Smooth muscle cell (in vitro differentiated cells): Measurements from ENCODE around the gene KIAA0930. TPM values are rescaled to one million over a fixed set of nuclear protein-coding genes. Genes with fewer than 3 reads are reported as not detected.

Source experiments
- DNase-seq: peaks from one replicate; lab custom pipeline; 2025; ENCODE audit not compliant: unreplicated experiment; lab: John Stamatoyannopoulos, UW
- H2AFZ ChIP-seq: fragments of 200-600 bp; sonication (generic); 2 replicates; pipeline ENCODE4 v1.6.0; 2016; ENCODE audit warnings: antibody characterized with exemption, low read depth, mild to moderate bottlenecking
- H3F3A ChIP-seq: fragments of 200-600 bp; sonication (generic); 2 replicates; pipeline ENCODE4 v1.6.0; 2017; ENCODE audit warnings: antibody characterized with exemption, low read depth
- H3K27ac ChIP-seq: fragments of 200-600 bp; sonication (generic); 2 replicates; pipeline ENCODE4 v1.5.1; 2016; ENCODE audit warnings: low read depth, mild to moderate bottlenecking
- H3K27me3 ChIP-seq: fragments of 200-600 bp; sonication (generic); 2 replicates; pipeline ENCODE4 v1.6.1; 2016; ENCODE audit warnings: low read depth, mild to moderate bottlenecking
- H3K36me3 ChIP-seq: fragments of 200-600 bp; sonication (generic); 2 replicates; pipeline ENCODE4 v1.5.1; 2016; ENCODE audit warnings: low read depth
- H3K4me1 ChIP-seq: fragments of 200-600 bp; sonication (generic); 2 replicates; pipeline ENCODE4 v1.5.1; 2016; ENCODE audit warnings: low read depth
- H3K4me2 ChIP-seq: fragments of 200-600 bp; sonication (generic); 2 replicates; pipeline ENCODE4 v1.6.0; 2016; ENCODE audit warnings: mild to moderate bottlenecking
- H3K4me3 ChIP-seq: fragments of 200-600 bp; sonication (generic); 2 replicates; pipeline ENCODE4 v1.5.1; 2016; ENCODE audit warnings: mild to moderate bottlenecking
- H3K79me2 ChIP-seq: fragments of 200-600 bp; sonication (generic); 2 replicates; pipeline ENCODE4 v1.6.0; 2016; ENCODE audit warnings: low read depth, mild to moderate bottlenecking
- H3K9ac ChIP-seq: fragments of 200-600 bp; sonication (generic); 2 replicates; pipeline ENCODE4 v1.6.0; 2016; ENCODE audit warnings: low read depth
- H3K9me3 ChIP-seq: fragments of 200-600 bp; sonication (generic); replicated peaks from 2 replicates; pipeline ENCODE4 v1.5.1; 2016; ENCODE audit warnings: low read depth
- H4K20me1 ChIP-seq: fragments of 200-600 bp; sonication (generic); 2 replicates; pipeline ENCODE4 v1.6.0; 2016; ENCODE audit warnings: low read depth
- WGBS: methylation state at CpG from one replicate; pipeline ENCODE4 v1.1.7; 2016; ENCODE audit warnings: low lambda C conversion rate; 5-methylcytosine and 5-hydroxymethylcytosine counted together
- polyA plus RNA-seq: library from polyadenylated mRNA; unstranded; fragments of >200 nt; fragmentation: Nextera tagmentation; extraction: Ambion mirVana; gene quantifications from 2 replicates; pipeline ENCODE4 v1.2.1, GENCODE V29; 2016
- total RNA-seq: library from RNA; depleted of rRNA; stranded (reverse); fragments of >200 nt; gene quantifications from 2 replicates; pipeline ENCODE4 v1.2.3, GENCODE V29; 2014
- TF ChIP-seq, protein P1 (sequence below): fragments of 200-600 bp; sonication (generic); IDR thresholded peaks from 2 replicates; pipeline ENCODE4 v1.5.1; 2017; ENCODE audit warnings: borderline replicate concordance, mild to moderate bottlenecking, antibody characterized with exemption; ENCODE audit not compliant: insufficient read depth, poor library complexity, severe bottlenecking

KIAA0930 gene
- total and polyA plus RNA-seq, 2 experiments from 2014 or later = 37.6 to 44.8 TPM

DNA sequence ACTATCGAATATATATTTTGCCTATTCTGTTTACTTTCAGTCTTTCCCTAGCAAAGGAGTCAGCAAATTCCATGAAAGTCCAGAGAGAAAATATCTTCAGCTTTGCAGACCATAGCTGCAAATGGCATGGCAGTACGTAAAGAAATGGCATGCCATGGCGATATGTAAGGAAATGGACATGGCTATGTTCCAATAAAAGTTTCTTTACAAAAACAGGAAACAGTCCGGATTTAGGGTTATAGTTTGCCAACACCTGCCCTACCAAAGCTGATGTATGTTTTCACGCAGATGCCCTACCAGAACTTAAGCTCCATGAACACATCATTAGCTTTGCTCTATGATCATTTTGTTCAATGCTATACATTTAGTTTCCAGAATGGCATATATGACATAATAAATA is 19.5 kb downstream of the KIAA0930 start:
- H3F3A ChIP-seq = no peaks in the 10 kb centered on the region
- no peaks in the 10 kb centered on the region for H3K9me3 ChIP-seq
- 92% methylated on average over 5 of the region's 5 CpGs for WGBS
- H3K79me2 ChIP-seq = peaks cover 68% of the 10 kb centered on the region
- no peak for DNase-seq
- H2AFZ ChIP-seq = no peak overlapping the region
- no peak overlapping the region for H3K9ac ChIP-seq
- H3K4me3 ChIP-seq = no peak overlapping the region
- no peak overlapping the region for H3K27ac ChIP-seq
- TF ChIP-seq, protein P1, sequence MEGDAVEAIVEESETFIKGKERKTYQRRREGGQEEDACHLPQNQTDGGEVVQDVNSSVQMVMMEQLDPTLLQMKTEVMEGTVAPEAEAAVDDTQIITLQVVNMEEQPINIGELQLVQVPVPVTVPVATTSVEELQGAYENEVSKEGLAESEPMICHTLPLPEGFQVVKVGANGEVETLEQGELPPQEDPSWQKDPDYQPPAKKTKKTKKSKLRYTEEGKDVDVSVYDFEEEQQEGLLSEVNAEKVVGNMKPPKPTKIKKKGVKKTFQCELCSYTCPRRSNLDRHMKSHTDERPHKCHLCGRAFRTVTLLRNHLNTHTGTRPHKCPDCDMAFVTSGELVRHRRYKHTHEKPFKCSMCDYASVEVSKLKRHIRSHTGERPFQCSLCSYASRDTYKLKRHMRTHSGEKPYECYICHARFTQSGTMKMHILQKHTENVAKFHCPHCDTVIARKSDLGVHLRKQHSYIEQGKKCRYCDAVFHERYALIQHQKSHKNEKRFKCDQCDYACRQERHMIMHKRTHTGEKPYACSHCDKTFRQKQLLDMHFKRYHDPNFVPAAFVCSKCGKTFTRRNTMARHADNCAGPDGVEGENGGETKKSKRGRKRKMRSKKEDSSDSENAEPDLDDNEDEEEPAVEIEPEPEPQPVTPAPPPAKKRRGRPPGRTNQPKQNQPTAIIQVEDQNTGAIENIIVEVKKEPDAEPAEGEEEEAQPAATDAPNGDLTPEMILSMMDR = no peak
- H3K4me2 ChIP-seq = no peak overlapping the region
- H3K36me3 ChIP-seq = no peaks in the 10 kb centered on the region
- H3K4me1 ChIP-seq = no peaks in the 10 kb centered on the region
- peaks cover 95% of the 10 kb centered on the region for H4K20me1 ChIP-seq
- H3K27me3 ChIP-seq = no peaks in the 10 kb centered on the region

DNA sequence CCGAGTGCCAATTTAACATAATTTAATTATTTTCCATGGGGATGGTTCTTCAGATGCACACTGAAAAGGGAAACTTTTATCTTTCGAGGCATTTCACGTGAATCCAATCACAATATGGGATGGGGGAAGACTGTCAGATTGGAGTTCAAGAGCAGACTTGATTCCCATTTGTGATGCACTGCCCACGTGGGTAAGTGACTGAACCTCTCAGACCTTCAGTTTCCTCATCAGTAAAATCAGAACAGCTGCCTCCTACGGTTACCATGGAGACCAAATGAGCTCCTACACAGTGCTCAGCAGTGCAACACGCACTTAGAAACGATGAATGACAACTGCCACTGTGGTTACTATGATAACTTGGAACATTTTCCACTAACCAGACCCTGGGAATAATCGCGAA is 21.7 kb downstream of the KIAA0930 start:
- no peak overlapping the region for H3K4me3 ChIP-seq
- H3K36me3 ChIP-seq = no peaks in the 10 kb centered on the region
- H3K4me1 ChIP-seq = no peaks in the 10 kb centered on the region
- H3K79me2 ChIP-seq = peaks cover 76% of the 10 kb centered on the region
- H3K27me3 ChIP-seq = no peaks in the 10 kb centered on the region
- no peaks in the 10 kb centered on the region for H3K9me3 ChIP-seq
- no peak overlapping the region for H3K4me2 ChIP-seq
- WGBS = 83% methylated on average over 9 of the region's 9 CpGs
- H2AFZ ChIP-seq = no peak overlapping the region
- TF ChIP-seq, protein P1 = no peak
- no peak overlapping the region for H3K9ac ChIP-seq
- H4K20me1 ChIP-seq = peaks cover 93% of the 10 kb centered on the region
- no peak overlapping the region for H3K27ac ChIP-seq
- DNase-seq = no peak
- H3F3A ChIP-seq = no peaks in the 10 kb centered on the region

DNA sequence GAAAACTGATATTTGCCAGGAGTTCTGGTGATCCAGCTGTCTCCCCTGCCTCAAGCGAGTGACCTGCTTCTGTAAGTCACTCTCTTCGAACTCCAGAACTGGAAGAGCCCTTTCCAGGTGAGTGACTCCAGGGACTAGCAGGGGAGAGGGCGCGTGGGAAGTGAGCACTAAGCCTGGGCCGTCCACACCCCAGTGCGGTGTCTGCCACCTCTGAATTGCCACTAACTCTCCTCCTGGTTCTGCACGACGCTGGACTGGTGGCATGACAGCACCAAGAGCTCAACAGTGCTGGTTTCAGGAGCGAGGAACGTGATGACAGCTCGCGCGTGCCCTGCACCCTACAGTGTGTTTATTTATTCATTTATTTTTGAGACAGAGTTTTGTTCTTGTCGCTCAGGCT is 22.9 kb downstream of the KIAA0930 start:
- no peaks in the 10 kb centered on the region for H3K9me3 ChIP-seq
- TF ChIP-seq, protein P1 = no peak
- H3K9ac ChIP-seq = no peak overlapping the region
- DNase-seq = no peak
- H3K4me1 ChIP-seq = peaks cover 1% of the 10 kb centered on the region
- no peak overlapping the region for H3K4me3 ChIP-seq
- H3F3A ChIP-seq = no peaks in the 10 kb centered on the region
- H3K79me2 ChIP-seq = peaks cover 69% of the 10 kb centered on the region
- H3K27ac ChIP-seq = no peak overlapping the region
- no peaks in the 10 kb centered on the region for H3K36me3 ChIP-seq
- no peaks in the 10 kb centered on the region for H3K27me3 ChIP-seq
- H3K4me2 ChIP-seq = no peak overlapping the region
- 92% methylated on average over 14 of the region's 14 CpGs for WGBS
- peaks cover 89% of the 10 kb centered on the region for H4K20me1 ChIP-seq
- H2AFZ ChIP-seq = no peak overlapping the region

DNA sequence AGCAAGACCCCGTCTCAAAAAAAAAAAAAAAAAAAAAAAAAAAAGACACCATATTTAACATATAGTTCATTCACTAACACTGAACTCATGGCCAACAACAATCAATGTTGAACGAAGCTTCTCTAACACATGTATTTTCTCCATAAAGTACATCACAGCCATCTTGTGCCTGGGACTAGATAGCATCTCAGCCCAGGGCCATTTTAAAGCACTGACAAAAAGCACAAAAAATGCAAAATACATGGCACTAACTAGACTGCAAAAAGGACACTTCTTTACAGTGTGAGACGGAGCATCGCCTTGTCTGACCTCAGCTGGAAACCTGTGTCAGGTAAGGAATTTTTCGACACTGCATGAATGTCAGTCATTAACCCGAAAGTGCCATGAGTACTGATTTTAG is 23.3 kb downstream of the KIAA0930 start:
- no peak overlapping the region for H3K4me3 ChIP-seq
- no peak overlapping the region for H2AFZ ChIP-seq
- peaks cover 64% of the 10 kb centered on the region for H3K79me2 ChIP-seq
- 96% methylated on average over 6 of the region's 6 CpGs for WGBS
- no peaks in the 10 kb centered on the region for H3K9me3 ChIP-seq
- H3K4me1 ChIP-seq = peaks cover 5% of the 10 kb centered on the region
- no peak overlapping the region for H3K27ac ChIP-seq
- no peak for DNase-seq
- peaks cover 84% of the 10 kb centered on the region for H4K20me1 ChIP-seq
- no peaks in the 10 kb centered on the region for H3F3A ChIP-seq
- no peak overlapping the region for H3K9ac ChIP-seq
- H3K4me2 ChIP-seq = no peak overlapping the region
- H3K27me3 ChIP-seq = no peaks in the 10 kb centered on the region
- H3K36me3 ChIP-seq = no peaks in the 10 kb centered on the region
- TF ChIP-seq, protein P1 = no peak
